ELR (cell line): ENCODE results near the gene DPM1.

Experiments used
- DNase-seq: peaks from one replicate; pipeline ENCODE4 v3.0.0-alpha.2; 2015; ENCODE audit warnings: low read depth

DPM1 gene

GRCh38 chr20:50895111-50895830 lies 63.1 kb downstream of the DPM1 start:
- DNase-seq: no peak

- DNase-seq: no peak
These were observed 64.7 kb downstream of the DPM1 start for GRCh38 chr20:50893620-50894019.

- no peak for DNase-seq
These were observed 65.9 kb downstream of the DPM1 start for GRCh38 chr20:50892394-50892793.

- no peak for DNase-seq
These were observed 67.2 kb downstream of the DPM1 start for GRCh38 chr20:50891138-50891537.

GRCh38 chr20:50887576-50887975 lies 70.8 kb downstream of the DPM1 start:
- no peak for DNase-seq

- DNase-seq: no peak
These were observed 72.0 kb downstream of the DPM1 start for GRCh38 chr20:50886184-50886790.

- DNase-seq: no peak
These were observed 72.6 kb downstream of the DPM1 start for GRCh38 chr20:50885781-50886180.

GRCh38 chr20:50885068-50885467 lies 73.3 kb downstream of the DPM1 start:
- no peak for DNase-seq
